Left renal cortex interstitium (tissue), 4 donors: Measurements from ENCODE around the gene CHMP4A. TPM values are rescaled to one million over a fixed set of nuclear protein-coding genes. Genes with fewer than 3 reads are reported as not detected.

ENCODE experiments used
- DNase-seq, 4 donors: peaks; one replicate each; pipeline ENCODE4 v3.0.0-alpha.2; 2013; ENCODE audit warnings: low read depth in 4 of 4, low spot score in 2 of 4, missing footprints in 1 of 4
- polyA plus RNA-seq, 4 donors: library from polyadenylated mRNA; unstranded; fragments of 120-200 nt; gene quantifications; one replicate each; pipeline ENCODE4 v1.2.1, GENCODE V29; 2013; ENCODE audit not compliant: insufficient read length in 4 of 4

The CHMP4A gene
- polyA plus RNA-seq, 4 donors: 43.3 to 76.6 (median 53.2) TPM

- no peak for DNase-seq
Observed at GRCh38 chr14:24160499-24160849, 52.8 kb downstream of the CHMP4A start.

- no peak for DNase-seq
Observed at GRCh38 chr14:24159777-24160498, 53.4 kb downstream of the CHMP4A start.

Other genes starting within 250 kb of the CHMP4A start
- gene DHRS4L2, start 224.6 kb downstream of the CHMP4A start, polyA plus RNA-seq: 10 to 100 TPM; 28.4 to 43.5 (median 36.9) TPM
- 1 to 10 TPM; 1.3 to 2.4 (median 1.7) TPM for gene CARMIL3, start 161.5 kb downstream of the CHMP4A start, polyA plus RNA-seq
- under 1 TPM in 1 of 4 donors, not detected in 3; 0.11 TPM for gene CPNE6, start 141.9 kb downstream of the CHMP4A start, polyA plus RNA-seq
- 10 to 100 TPM; 28.6 to 35.6 (median 30.8) TPM for gene PCK2, start 119.2 kb downstream of the CHMP4A start, polyA plus RNA-seq
- gene DCAF11, start 98.7 kb downstream of the CHMP4A start, polyA plus RNA-seq: 10 to 100 TPM; 77.2 to 88.6 (median 83.0) TPM
- 1 to 10 TPM; 2.2 to 5.2 (median 3.0) TPM for gene NRL, start 98.5 kb downstream of the CHMP4A start, polyA plus RNA-seq
- 1 to 10 TPM in 3 of 4 donors, under 1 TPM in 1; 0.48 to 2.2 (median 1.3) TPM for gene FITM1, start 82.8 kb downstream of the CHMP4A start, polyA plus RNA-seq
- gene PSME1, start 77.3 kb downstream of the CHMP4A start, polyA plus RNA-seq: 100 to 1,000 TPM; 185 to 235 (median 203) TPM
- 10 to 100 TPM; 12.3 to 29.3 (median 22.3) TPM for gene EMC9, start 71.9 kb downstream of the CHMP4A start, polyA plus RNA-seq
- gene PSME2, start 66.9 kb downstream of the CHMP4A start, polyA plus RNA-seq: 100 to 1,000 TPM; 150 to 177 (median 159) TPM
- 10 to 100 TPM; 43.6 to 60.2 (median 57.7) TPM for gene RNF31, start 66.0 kb downstream of the CHMP4A start, polyA plus RNA-seq
- gene IRF9, start 52.2 kb downstream of the CHMP4A start, polyA plus RNA-seq: 10 to 100 TPM; 52.3 to 68.0 (median 59.7) TPM
- 10 to 100 TPM; 46.0 to 93.7 (median 68.0) TPM for gene REC8, start 41.4 kb downstream of the CHMP4A start, polyA plus RNA-seq
- gene IPO4, start 24.7 kb downstream of the CHMP4A start, polyA plus RNA-seq: 10 to 100 TPM; 32.7 to 40.9 (median 37.0) TPM
- 10 to 100 TPM; 31.9 to 52.0 (median 43.9) TPM for gene TM9SF1, start 18.0 kb downstream of the CHMP4A start, polyA plus RNA-seq
- 10 to 100 TPM in 2 of 4 donors, 1 to 10 TPM in 2; 3.1 to 13.9 (median 7.2) TPM for gene TSSK4, start 7.8 kb downstream of the CHMP4A start, polyA plus RNA-seq
- gene MDP1, start 2.6 kb upstream of the CHMP4A start, polyA plus RNA-seq: 10 to 100 TPM; 10.2 to 18.0 (median 12.1) TPM
- gene NEDD8, start 18.9 kb upstream of the CHMP4A start, polyA plus RNA-seq: 100 to 1,000 TPM; 206 to 248 (median 222) TPM
- 100 to 1,000 TPM; 106 to 121 (median 117) TPM for gene GMPR2, start 19.4 kb upstream of the CHMP4A start, polyA plus RNA-seq
- 10 to 100 TPM; 54.2 to 64.5 (median 57.8) TPM for gene TINF2, start 29.1 kb upstream of the CHMP4A start, polyA plus RNA-seq
- 1 to 10 TPM in 3 of 4 donors, under 1 TPM in 1; 0.92 to 4.5 (median 2.5) TPM for gene TGM1, start 49.7 kb upstream of the CHMP4A start, polyA plus RNA-seq
- 10 to 100 TPM; 18.0 to 31.1 (median 20.8) TPM for gene RABGGTA, start 58.1 kb upstream of the CHMP4A start, polyA plus RNA-seq
- 10 to 100 TPM; 41.0 to 52.5 (median 49.9) TPM for gene DHRS1, start 86.3 kb upstream of the CHMP4A start, polyA plus RNA-seq
- 10 to 100 TPM; 24.1 to 29.0 (median 26.9) TPM for gene NOP9, start 86.4 kb upstream of the CHMP4A start, polyA plus RNA-seq
- 10 to 100 TPM; 22.4 to 25.3 (median 23.9) TPM for gene CIDEB, start 94.5 kb upstream of the CHMP4A start, polyA plus RNA-seq
- 1 to 10 TPM; 1.6 to 5.6 (median 2.9) TPM for gene LTB4R2, start 96.7 kb upstream of the CHMP4A start, polyA plus RNA-seq
- 1 to 10 TPM; 2.2 to 7.3 (median 5.0) TPM for gene LTB4R, start 98.0 kb upstream of the CHMP4A start, polyA plus RNA-seq
- 10 to 100 TPM; 15.8 to 26.6 (median 21.4) TPM for gene ADCY4, start 121.6 kb upstream of the CHMP4A start, polyA plus RNA-seq
- gene RIPK3, start 126.5 kb upstream of the CHMP4A start, polyA plus RNA-seq: 1 to 10 TPM; 2.6 to 4.4 (median 3.5) TPM
- 10 to 100 TPM; 49.8 to 95.6 (median 72.3) TPM for gene NFATC4, start 154.7 kb upstream of the CHMP4A start, polyA plus RNA-seq
- 10 to 100 TPM; 47.9 to 53.0 (median 49.6) TPM for gene NYNRIN, start 185.5 kb upstream of the CHMP4A start, polyA plus RNA-seq
- 1 to 10 TPM; 2.7 to 3.8 (median 3.2) TPM for gene CBLN3, start 216.2 kb upstream of the CHMP4A start, polyA plus RNA-seq
- gene KHNYN, start 216.5 kb upstream of the CHMP4A start, polyA plus RNA-seq: 10 to 100 TPM; 39.5 to 53.7 (median 46.6) TPM
- 10 to 100 TPM; 49.6 to 92.1 (median 72.5) TPM for gene SDR39U1, start 229.3 kb upstream of the CHMP4A start, polyA plus RNA-seq